ENCODE results near the gene FAM110A. TPM values are rescaled to one million over a fixed set of nuclear protein-coding genes. Genes with fewer than 3 reads are reported as not detected.

FAM110A gene
- total and polyA plus RNA-seq, 2 donors (not counting 3 experiments of a cell fraction or from before 2014, with no cell fraction given): 4.6 to 5.4 TPM

DNA sequence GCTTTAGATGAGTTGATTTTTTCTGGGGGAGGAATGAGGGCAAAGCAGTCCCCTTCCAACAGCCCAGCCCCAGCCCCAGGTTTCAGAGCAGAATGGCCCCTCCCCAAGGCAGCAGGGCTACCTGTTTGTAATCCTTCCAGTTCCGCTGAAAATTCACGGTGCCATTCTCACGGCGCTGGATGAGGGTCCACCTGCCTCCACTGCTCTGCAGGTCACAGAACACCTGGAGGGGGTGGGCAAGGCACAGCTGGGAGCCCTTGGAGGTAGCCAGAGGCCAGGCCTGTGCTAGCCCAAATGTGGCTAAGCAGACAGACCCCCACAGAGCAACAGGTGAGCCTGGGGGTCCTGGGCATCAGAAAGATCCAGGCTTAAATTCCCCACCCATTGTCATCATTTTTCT, 46.1 kb downstream of the FAM110A start:
- POLR2A ChIA-PET: no interaction called here
- dilution Hi-C loops (cut with MboI; ENCODE audit: extremely low pct_ligation_motif_present, low sequenced_read_pairs): no loop called here

More for the DNA sequence above, 46.1 kb downstream of the FAM110A start:
- no peaks in the 10 kb centered on the region for H3K36me3 ChIP-seq (ENCODE audit: control insufficient read depth in 2 of 2, extremely low read depth in 1 of 2, insufficient read depth in 2 of 2, low read length in 2 of 2)
- H3K4me3 ChIP-seq (replicated peaks in 1 of 3; ENCODE audit: insufficient read depth in 1 of 3, low read depth in 1 of 3, low read length in 3 of 3): no peak overlapping the region
- FAIRE-seq: no peak
- CTCF ChIA-PET: interaction anchor here (0.9 to 1.2 kb wide), 2 partner anchors 49 to 61 kb away, joined by 3 to 4 read pairs; no protein-coding TSS in a partner anchor
- BruUV-seq (replicated peaks): no TSS peak
- H3K9me1 ChIP-seq (replicated peaks; ENCODE audit: control insufficient read depth, extremely low read depth, insufficient read depth, low read length): no peaks in the 10 kb centered on the region
- intact Hi-C loops (cut with micrococcal nuclease): loop anchor here (5.0 kb wide), 1 partner anchor 32 kb away; no protein-coding TSS in a partner anchor
- no peak overlapping the region for H3K9ac ChIP-seq (replicated peaks; ENCODE audit: extremely low read depth, insufficient read depth, low read length)
- no peak overlapping the region for H3K27ac ChIP-seq (ENCODE audit: insufficient read depth, low read depth, low read length)
- H3K9me3 ChIP-seq (replicated peaks; ENCODE audit: control insufficient read depth, insufficient read depth, low read length): no peaks in the 10 kb centered on the region
- no peak for TF ChIP-seq JUN (IDR thresholded peaks at IDR 0.05; ENCODE audit: borderline replicate concordance, insufficient read depth, insufficient read length, low read depth)
- no peak for TF ChIP-seq POLR2A (IDR thresholded peaks at IDR 0.05; ENCODE audit: low read depth, low read length)
- TF ChIP-seq, protein P1, sequence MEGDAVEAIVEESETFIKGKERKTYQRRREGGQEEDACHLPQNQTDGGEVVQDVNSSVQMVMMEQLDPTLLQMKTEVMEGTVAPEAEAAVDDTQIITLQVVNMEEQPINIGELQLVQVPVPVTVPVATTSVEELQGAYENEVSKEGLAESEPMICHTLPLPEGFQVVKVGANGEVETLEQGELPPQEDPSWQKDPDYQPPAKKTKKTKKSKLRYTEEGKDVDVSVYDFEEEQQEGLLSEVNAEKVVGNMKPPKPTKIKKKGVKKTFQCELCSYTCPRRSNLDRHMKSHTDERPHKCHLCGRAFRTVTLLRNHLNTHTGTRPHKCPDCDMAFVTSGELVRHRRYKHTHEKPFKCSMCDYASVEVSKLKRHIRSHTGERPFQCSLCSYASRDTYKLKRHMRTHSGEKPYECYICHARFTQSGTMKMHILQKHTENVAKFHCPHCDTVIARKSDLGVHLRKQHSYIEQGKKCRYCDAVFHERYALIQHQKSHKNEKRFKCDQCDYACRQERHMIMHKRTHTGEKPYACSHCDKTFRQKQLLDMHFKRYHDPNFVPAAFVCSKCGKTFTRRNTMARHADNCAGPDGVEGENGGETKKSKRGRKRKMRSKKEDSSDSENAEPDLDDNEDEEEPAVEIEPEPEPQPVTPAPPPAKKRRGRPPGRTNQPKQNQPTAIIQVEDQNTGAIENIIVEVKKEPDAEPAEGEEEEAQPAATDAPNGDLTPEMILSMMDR (IDR thresholded peaks at IDR 0.05; ENCODE audit: extremely low read depth in 1 of 2, insufficient read depth in 1 of 2, low read depth in 1 of 2, low read length in 2 of 2): no peak
- TF ChIP-seq FOS (IDR thresholded peaks at IDR 0.05; ENCODE audit: borderline replicate concordance, insufficient read depth, low read length): no peak
- TF ChIP-seq, protein P2, sequence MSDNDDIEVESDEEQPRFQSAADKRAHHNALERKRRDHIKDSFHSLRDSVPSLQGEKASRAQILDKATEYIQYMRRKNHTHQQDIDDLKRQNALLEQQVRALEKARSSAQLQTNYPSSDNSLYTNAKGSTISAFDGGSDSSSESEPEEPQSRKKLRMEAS (IDR thresholded peaks at IDR 0.05; ENCODE audit: insufficient read depth, insufficient read length): no peak
- no peak overlapping the region for H3K4me2 ChIP-seq (ENCODE audit: insufficient read depth, low read length)
- H4K20me1 ChIP-seq (replicated peaks; ENCODE audit: control insufficient read depth, extremely low read depth, insufficient read depth, low read length): no peaks in the 10 kb centered on the region
- no peaks in the 10 kb centered on the region for H3K27me3 ChIP-seq (ENCODE audit: control insufficient read depth in 2 of 2, insufficient read depth in 2 of 2, low read length in 2 of 2)
- H3K4me1 ChIP-seq (ENCODE audit: control insufficient read depth, extremely low read depth, insufficient read depth, low read length): no peaks in the 10 kb centered on the region
- no peak overlapping the region for H2AFZ ChIP-seq (ENCODE audit: low read depth, low read length)
- no peak for DNase-seq (ENCODE audit: low read depth, low spot score)
- H3K79me2 ChIP-seq (ENCODE audit: control insufficient read depth, insufficient read depth, low read length): no peaks in the 10 kb centered on the region
